Brain microvascular endothelial cell (primary cell): ENCODE measurements around the gene LDB2.
A peak's percentile ranks its signal among the peaks of the same experiment; 100 is the strongest.

Experiments
- DNase-seq: peaks from one replicate; pipeline ENCODE4 v3.0.0-alpha.2; 2020
- H3K27ac ChIP-seq: fragments of 250-450 bp; sonication (Bioruptor Pico); 2 replicates; pipeline ENCODE4 v1.5.1; 2020; ENCODE audit warnings: mild to moderate bottlenecking, moderate library complexity
- H3K27me3 ChIP-seq: fragments of 250-450 bp; sonication (Bioruptor Pico); replicated peaks from 2 replicates; pipeline ENCODE4 v1.5.1; 2020; ENCODE audit warnings: mild to moderate bottlenecking
- H3K36me3 ChIP-seq: fragments of 250-450 bp; sonication (Bioruptor Pico); replicated peaks from 2 replicates; pipeline ENCODE4 v1.5.1; 2020; ENCODE audit warnings: mild to moderate bottlenecking
- H3K4me3 ChIP-seq: 2 replicates; pipeline ENCODE4 v1.5.1; 2011; ENCODE audit warnings: low read depth, mild to moderate bottlenecking, control low read depth, low read length, moderate library complexity
- CTCF ChIP-seq: IDR thresholded peaks from 2 replicates; pipeline ENCODE4 v1.5.1; 2011; ENCODE audit warnings: low read depth, mild to moderate bottlenecking, moderate library complexity, low read length, control low read depth, inconsistent platforms; ENCODE audit errors: missing control alignments
- in situ Hi-C: cut with HindIII; loops from 2 replicates; pipeline ENCODE4 v1.10.0; 2017; ENCODE audit warnings: low sequenced_read_pairs, low pct_ligation_motif_present

LDB2 gene

GRCh38 chr4:16717266-16717970, 181.0 kb downstream of the LDB2 start:
- H3K27ac ChIP-seq = peak overlapping the region; percentile 41
- H3K27me3 ChIP-seq = no peaks in the 10 kb centered on the region
- in situ Hi-C loops = no loop called here
- TF ChIP-seq CTCF = no peak
- H3K4me3 ChIP-seq = no peak overlapping the region
- H3K36me3 ChIP-seq = no peaks in the 10 kb centered on the region
- DNase-seq = peak; percentile 43

GRCh38 chr4:16715482-16715881, 183.0 kb downstream of the LDB2 start:
- Histone ChIP-seq H3K27me3 (no peaks in the 10 kb centered on the region), H3K4me3 (no peak overlapping the region), H3K27ac (no peak overlapping the region), H3K36me3 (no peaks in the 10 kb centered on the region)
- in situ Hi-C loops = no loop called here
- TF ChIP-seq CTCF = no peak
- no peak for DNase-seq

- H3K27ac ChIP-seq = no peak overlapping the region
- DNase-seq = no peak
- in situ Hi-C loops = no loop called here
- H3K27me3 ChIP-seq = no peaks in the 10 kb centered on the region
- no peak for TF ChIP-seq CTCF
- H3K4me3 ChIP-seq = no peak overlapping the region
- H3K36me3 ChIP-seq = no peaks in the 10 kb centered on the region
Measured at GRCh38 chr4:16714191-16714590, 184.3 kb downstream of the LDB2 start.

GRCh38 chr4:16713696-16714095, 184.7 kb downstream of the LDB2 start:
- Histone ChIP-seq H3K27me3 (no peaks in the 10 kb centered on the region), H3K27ac (no peak overlapping the region), H3K36me3 (no peaks in the 10 kb centered on the region), H3K4me3 (no peak overlapping the region)
- DNase-seq = no peak
- no peak for TF ChIP-seq CTCF
- in situ Hi-C loops = no loop called here

GRCh38 chr4:16713271-16713670, 185.2 kb downstream of the LDB2 start:
- in situ Hi-C loops = no loop called here
- no peaks in the 10 kb centered on the region for H3K27me3 ChIP-seq

More at GRCh38 chr4:16713271-16713670, 185.2 kb downstream of the LDB2 start:
- no peak for TF ChIP-seq CTCF
- no peak for DNase-seq
- no peaks in the 10 kb centered on the region for H3K36me3 ChIP-seq
- H3K27ac ChIP-seq = no peak overlapping the region
- no peak overlapping the region for H3K4me3 ChIP-seq
